Right renal pelvis (tissue), 4 donors: ENCODE results near the gene PTPRD. TPM values are rescaled to one million over a fixed set of nuclear protein-coding genes. Genes with fewer than 3 reads are reported as not detected.

ENCODE experiments used
- DNase-seq, 4 donors: peaks; one replicate each; pipeline ENCODE4 v3.0.0-alpha.2; 2013; ENCODE audit warnings: low read depth in 4 of 4, low spot score in 3 of 4, missing footprints in 1 of 4
- polyA plus RNA-seq, 4 donors: library from polyadenylated mRNA; unstranded; fragments of 120-200 nt; gene quantifications; one replicate each; pipeline ENCODE4 v1.2.1, GENCODE V29; 2013; ENCODE audit not compliant: insufficient read length in 4 of 4

PTPRD gene
- polyA plus RNA-seq, 4 donors: 105 to 119 (median 108) TPM

DNA sequence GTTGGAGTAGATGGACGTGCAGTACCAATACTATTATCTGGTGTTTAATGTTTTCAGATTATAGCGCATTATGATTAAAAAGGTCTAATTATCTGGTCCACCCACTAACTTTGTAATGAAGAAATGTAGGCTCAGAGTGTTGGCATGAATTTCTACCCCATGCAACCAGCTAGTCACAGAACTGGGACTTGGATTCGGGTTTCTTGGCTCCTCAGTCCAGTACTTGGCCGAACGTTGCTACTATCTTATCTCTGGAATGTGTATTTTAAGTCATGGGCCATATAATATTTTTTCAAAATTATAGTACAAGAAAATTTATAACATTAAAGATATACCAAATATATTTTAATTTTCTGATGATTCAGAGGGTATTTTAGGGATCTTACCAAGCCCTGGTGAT, 2155.7 kb downstream of the PTPRD start:
- no peak for DNase-seq

DNA sequence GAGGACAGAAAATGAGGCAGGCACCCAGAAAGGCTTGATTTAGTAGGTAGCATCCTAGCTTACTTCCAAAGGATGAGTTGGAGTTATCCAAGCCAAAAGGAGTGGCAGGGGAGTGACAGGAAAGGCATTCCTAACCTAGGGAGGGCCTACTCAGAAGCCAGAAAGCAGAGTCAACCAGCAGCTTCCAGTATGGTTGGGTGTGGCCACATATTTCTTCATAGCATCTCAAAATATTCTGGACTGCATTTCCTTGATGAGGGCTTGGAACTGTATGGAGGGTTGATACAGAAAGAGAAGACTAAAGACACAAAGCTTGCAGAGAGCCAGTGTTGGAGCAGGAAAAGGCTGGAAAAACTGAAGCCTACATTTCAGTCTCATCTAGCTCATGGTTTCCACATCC, 2156.5 kb downstream of the PTPRD start:
- no peak for DNase-seq

DNA sequence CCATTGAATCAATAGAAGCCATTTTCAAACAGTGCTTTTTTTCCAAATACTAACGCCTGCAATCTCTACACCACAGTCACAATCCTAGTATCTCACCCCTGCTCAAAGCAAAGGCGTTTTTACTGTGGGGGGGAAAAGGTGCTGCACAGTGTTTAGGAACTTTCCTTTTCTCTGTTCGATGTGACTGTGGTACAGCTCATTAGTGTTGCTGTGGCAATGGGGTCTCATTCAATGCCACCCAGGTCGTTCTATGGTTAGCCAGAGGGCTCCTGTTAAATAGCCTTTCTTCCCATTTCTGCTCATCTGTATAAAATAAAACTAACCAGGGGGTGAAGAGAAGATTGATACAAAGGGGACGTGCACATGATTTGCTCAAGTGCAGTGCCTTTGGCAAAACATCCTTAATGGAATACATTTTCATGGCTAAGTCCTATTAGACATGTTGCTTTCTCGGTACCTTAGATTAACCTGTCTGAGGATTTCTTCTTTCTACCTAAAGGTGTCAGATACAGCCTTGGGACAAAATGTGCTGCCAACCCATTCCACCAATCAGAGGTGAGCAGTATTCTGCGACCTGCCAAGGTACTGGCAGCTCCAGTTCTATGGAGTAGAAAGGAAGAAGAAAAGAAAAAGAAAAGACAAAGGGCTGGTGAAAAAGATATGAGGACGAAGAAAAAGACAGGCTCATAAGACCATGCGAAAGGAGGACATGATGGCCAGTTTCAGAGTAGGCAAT, 2161.8 kb downstream of the PTPRD start:
- no peak for DNase-seq

DNA sequence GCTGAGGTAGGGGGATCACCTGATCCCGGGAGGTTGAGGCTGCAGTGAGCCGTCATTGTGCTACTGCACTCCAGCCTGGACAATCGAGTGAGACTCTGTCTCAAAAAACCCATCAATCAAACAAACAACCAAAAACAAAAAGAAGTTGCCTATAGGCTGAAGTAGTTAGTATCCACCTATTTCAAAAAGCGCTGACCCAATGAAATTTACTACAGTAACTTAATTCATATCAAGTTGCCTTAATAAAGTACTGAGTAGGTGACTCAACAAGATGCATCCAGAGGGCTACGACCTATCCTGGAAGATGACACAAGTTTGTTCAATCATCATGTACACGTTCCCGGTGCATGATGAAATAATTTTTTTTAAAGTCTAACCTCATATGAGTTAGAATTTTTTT, 2164.6 kb downstream of the PTPRD start:
- DNase-seq: no peak

DNA sequence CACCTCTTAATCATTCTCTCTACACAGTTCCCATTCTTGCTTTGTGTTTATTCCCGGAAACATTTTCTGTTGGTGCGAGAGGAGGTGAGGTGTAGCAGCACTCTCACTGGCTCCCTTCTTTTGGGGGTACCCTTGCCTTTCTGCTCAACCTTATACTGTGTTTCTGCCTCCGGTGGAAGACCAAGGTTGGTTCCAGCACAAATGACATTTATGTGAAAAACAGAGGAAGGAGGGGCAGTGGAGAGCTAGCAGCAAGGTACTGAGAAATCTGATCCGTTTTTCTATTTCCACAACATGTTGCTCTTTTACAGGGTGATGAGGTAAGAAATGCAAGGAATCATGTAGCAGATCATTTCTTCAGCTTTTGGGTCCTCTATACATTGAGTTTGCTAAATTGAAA, 2165.2 kb downstream of the PTPRD start:
- DNase-seq: no peak

DNA sequence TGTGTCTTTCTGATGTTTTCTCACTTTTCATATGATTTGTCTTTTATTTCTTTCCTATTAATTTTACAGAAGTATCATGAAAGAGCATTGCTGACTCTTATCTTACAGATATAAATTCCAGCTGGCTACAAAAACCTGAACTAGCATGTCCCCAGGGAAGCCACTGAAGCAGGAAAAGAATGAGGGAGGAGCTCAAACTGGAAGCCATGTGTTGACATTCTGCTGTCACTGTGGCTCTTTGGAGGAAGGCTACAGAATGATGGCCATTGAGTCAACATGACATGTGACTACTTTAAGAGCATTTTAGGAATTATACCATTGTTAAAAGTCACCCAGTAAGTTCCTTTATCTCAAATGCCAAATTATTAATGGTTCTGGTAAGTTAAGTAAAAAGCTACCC, 2174.9 kb downstream of the PTPRD start:
- DNase-seq: no peak

DNA sequence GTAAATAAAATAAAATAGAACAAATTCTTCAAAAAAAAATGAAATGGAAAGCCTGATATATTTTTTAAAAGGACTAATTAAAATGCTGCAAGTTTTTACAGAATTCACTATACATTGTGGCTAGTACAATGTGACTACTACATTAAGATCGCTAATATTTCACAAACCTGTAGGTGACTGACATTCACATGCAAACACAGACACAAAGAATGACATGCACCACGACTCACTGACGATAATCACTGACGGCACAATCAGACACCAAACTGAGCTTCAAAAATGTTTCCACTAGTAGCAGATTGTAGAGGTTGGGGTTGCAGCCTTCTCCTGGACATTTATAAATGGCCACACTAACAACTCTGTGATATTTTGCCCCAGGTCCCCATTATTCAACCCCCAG, 2175.5 kb downstream of the PTPRD start:
- no peak for DNase-seq

DNA sequence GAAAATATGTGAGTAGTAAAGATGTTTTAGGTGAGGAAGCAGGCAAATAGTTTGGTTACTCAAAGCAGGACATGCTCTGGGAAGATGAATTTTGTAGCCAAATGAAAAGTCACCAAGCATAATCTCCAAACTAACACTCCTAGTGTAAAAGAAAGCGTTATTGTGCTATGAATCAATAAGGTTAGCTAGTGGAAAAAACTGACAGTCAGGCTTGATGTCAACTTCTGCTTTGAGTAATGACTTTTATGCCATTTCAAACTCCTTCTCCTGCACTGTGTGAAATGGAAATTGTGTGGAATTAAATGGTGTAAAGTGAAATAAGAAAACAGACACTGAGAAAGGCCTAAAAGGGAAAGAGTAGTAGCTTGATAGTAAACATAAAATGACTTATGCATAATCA, 2176.0 kb downstream of the PTPRD start:
- DNase-seq: no peak

DNA sequence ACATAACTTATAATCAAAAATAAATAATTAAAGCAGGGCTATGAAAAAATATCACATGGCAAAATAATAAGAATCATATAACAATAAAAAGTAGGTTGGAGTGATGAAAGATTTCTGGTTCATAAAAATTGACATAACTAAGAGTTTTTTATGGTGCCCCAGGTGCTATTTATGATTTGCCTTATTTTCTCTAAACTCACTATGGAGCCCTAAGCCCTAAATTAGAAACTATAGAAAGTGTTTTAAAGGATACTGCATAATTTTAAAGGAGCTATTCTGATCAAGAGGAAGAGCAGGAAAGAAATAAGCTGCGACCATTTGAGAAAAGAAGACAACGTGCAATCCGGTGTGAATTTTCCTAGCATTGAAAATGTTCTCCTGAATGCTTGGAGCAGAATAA, 2178.2 kb downstream of the PTPRD start:
- DNase-seq: no peak

DNA sequence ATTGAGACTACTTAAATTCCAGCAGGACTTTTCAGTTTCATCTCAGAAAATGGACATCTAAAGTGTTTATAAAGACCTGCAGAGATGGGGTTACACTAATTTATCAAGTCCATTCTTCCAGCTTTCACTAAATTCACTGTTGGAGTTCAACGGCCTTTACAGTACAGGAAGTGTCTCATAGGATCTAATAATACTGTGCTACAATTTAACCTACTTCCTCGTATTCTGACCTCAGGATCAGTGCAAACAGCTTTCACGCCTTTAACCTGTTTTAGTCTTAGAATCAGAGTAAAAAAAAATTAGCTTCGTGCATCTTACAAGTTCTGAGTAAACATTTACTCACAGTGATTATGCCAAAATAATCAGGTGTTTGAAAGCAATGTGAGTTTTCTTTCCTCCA, 2180.6 kb downstream of the PTPRD start:
- DNase-seq: no peak

DNA sequence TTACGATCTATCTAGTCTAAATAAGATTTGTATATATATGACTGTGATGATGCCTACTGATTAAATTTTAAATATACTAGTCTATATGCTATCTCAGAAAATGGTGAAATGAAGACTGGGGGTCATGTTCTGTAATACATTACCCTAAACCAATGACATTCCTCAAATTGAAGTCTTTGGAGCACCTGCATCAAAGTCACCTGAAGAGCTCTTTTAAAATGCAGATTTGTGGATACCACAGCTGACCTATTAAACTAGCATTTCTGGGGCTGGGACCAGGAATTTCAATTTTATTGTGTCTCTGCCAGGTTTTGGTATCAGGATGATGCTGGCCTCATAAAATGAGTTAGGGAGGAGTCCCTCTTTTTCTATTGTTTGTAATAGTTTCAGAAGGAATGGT, 2181.3 kb downstream of the PTPRD start:
- no peak for DNase-seq

DNA sequence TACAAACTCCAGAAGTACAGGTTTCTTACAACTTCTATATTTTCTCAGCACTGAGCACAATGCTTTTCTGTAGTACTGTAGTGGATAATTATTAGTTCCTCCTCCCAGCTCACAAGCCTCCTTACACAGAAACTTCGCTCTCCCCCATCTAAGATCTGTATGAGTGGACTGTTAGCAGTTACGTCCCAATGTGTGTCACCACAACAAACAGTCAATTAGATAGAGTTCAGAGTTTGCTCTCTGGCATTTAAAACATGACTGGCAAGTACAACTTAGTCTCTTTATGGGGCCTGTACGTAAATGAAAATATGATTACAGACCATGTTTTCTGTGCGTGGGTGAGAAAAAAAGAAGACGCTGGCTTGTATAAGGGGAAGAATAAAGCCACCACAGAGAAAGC, 2181.9 kb downstream of the PTPRD start:
- no peak for DNase-seq

DNA sequence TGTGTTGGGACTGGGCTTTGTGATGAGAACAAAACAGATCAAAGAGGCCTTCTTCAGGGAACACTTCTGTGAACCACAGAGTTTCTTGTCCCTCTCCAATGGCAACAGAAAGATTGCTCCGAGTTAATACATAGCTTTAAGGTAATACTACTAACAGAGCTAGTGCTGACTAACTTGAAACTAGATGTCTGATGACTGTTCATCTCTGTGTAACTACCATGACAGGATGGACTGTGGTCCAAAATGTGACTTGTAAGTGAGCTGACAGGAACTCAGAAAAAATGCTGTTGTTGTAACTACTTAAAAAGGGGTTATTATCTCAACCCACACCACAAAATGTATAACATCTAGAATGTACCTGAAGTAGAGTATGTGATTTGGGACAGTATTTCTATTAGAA, 2183.0 kb downstream of the PTPRD start:
- DNase-seq: no peak

DNA sequence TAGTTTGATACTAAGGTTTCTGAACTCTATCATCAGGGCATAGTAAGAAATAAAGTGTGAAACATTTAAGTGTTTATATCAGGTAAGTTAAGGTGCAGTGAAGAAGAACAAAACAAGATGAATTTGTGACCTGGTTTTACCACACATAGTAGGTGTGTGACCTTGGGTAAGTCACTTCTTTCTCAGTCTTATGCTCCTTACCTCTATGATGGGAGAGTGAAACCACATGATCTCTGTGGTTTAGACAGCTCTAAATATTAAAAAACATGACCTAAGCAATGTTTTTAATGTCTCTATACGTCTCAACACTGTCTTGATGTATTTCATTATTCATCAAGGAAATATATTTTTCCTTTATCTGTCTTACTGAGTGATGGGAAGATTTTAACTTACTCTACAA, 2183.6 kb downstream of the PTPRD start:
- DNase-seq: no peak

DNA sequence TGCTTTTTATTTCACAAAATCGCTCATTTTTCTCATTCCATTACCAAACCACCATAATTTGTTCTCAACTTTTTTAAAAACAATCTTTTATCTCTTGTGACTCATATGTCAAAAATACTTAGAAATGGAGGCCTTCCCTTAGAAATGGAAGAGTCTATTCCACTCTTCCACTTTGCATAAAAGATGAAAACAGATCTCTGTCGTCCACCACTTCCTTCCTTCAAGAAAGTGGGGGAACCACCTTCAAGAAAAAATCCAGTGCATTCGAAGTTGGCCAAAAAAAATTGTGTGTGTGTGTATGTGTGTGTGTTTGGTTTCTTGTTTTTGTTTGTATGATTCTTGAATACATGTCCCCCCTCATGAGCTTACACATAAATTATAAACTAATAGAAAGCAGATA, 2184.4 kb downstream of the PTPRD start:
- DNase-seq: no peak

DNA sequence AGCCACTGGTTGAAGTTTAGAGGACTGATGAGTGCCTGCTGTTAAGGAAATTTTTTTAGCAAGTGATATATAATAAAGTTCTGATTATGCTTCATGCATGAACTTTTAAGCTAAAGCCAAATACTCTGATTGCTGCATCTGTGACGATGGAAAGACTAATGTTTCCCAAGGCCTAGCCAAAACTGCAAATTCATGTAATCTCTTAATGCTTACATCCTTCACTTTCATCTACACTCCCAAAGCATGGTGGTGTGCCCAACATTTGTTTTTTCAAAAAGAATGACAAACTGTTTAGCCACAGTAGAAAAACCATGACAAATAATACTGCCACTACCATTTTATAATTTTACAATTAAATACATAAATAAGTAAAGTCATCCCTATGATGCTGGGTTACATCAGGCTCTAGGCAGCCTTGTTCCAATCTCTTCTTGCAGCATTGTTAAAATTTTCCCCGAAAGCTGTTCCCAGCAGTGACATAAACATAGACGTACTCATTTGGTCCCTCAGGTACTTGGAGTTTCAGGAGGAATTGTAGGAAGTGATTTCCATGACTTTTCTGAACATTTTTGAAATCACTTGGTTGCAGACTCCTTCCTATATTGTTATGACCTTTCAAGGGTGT, 2187.9 kb downstream of the PTPRD start:
- DNase-seq: no peak

DNA sequence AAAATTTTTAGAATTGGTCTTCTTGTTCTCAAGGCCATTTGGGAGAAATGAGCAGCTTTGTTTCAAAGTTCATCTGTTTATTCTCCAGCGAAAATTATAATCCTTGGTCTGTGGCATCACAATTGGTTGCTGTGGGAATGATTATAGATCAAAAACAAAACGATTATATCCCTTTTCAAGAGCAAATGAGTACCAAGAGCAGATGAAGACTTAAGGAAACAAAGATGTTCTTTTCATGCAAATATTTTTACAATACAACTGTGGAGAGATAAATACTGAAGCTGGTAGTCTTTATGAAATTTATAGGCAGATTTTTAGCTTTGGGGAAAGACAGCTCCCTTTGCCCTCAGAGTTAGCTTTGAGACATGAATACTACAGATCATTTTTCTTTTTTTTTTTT, 2192.4 kb downstream of the PTPRD start:
- no peak for DNase-seq

DNA sequence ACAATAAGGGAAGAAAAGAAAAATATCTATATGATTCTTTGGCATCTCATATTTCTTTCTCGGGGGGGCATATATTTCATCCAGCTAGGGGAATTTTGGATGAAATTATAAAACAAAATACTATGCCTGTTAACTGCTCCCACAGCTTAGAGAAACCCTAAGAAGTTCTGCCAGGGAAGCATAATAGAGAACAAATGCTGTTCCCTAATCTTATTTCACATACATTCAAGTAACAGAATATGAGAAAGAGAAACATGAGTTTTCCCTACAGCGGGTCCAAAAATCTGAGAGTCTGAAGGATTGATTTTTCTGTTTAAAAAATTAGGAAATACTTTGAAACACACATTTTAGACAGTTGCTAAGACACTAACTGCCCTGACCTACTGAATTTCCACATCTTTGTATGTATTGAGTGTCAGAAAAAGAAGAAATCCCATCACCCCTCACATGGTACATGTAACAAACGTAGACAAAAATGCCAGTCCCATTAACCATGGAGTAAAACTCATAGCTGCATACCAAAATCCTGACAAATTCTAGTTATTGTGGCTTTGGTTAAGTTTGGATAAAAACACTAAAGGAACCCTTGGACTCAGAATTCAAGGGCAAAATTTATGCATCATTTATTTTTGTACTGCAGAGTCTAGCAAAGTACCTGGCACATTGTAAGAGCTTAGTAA, 2193.1 kb downstream of the PTPRD start:
- no peak for DNase-seq

DNA sequence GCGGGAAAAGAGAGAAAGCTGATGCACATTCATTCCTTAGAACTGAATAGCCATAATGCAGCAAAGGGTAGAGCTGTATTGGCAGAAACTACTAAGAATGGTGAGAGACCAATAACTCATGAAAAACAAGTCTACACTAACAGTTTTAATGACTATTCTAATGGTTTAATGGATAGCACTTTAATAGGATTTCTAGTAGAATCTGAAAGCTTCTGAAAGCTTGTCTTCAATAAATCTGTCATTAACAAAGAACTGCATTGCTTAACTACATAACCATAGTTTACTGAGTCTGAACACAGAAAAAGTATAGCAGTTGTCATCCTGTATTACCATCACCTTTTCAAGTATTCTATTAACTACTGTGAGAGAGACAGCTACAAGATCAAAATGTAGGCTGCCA, 2195.5 kb downstream of the PTPRD start:
- DNase-seq: no peak

DNA sequence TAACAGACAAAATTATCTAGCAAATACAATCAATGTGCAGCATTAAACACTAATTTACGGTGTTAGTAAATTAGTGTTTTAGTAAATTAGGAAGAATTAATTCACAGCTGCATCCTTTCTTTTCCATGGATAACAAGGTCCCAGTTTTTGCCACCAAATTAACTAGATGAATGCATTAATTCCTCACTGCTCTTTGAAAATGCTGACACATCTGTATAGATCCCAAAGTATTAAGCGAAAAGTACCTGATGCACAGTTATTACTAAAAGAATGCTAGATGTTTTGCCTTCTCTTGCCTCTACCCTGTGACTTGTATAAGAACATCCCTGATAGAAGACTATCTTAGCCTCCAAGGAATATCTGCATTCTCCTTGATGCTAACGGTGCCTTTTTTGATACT, 2200.5 kb downstream of the PTPRD start:
- no peak for DNase-seq

DNA sequence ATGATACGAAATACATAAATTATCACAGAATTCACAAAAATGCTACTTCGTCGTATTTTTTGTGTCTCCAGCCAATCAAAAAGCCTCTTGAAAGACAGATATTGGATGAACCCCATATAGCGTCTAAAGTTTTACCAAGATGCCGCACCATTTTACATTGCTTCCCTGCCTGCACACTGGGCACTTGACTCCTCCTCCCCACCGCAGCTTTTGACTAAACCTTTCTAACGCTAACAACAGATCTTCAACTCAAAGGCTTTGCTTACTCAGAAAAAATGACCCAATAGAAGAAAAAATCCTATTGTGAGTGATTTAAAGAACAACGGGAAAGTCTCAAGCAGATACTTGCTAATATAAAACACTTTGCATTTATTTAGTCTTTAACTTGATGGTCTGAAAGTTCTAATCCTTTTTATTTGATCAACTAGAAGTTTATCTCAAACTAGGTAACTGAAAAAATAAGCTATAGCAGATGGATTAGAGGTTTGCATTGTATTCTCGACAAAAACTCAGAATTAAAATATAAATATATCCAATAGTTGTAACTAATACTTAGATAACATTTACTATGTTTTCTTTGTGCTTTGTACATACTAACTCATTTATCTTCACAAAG, 2204.1 kb downstream of the PTPRD start:
- DNase-seq: no peak
